HG02973 (cell line): Measurements from ENCODE around the gene TMEM80.
"Not testable (repeated sequence)": the region's sequence is repeated elsewhere in the genome, so short reads cannot be mapped to it uniquely, and the experiment has no call there.

Source experiments
- ATAC-seq: cut with Tn5 transposase; IDR thresholded peaks from one replicate; pipeline ENCODE4 v1.9.1; 2021; ENCODE audit warnings: moderate library complexity; ENCODE audit not compliant: unreplicated experiment

TMEM80 gene

GRCh38 chr11:695538-696248 lies at the start of gene TMEM80:
Gene TMEM80 (plus strand): TSS chr11:695816. CDS start chr11:695828, 12 bp downstream.
- ATAC-seq = peak; percentile 60

- no peak for ATAC-seq
Measured at GRCh38 chr11:646214-646613, 49.4 kb upstream of the TMEM80 start.

DNA sequence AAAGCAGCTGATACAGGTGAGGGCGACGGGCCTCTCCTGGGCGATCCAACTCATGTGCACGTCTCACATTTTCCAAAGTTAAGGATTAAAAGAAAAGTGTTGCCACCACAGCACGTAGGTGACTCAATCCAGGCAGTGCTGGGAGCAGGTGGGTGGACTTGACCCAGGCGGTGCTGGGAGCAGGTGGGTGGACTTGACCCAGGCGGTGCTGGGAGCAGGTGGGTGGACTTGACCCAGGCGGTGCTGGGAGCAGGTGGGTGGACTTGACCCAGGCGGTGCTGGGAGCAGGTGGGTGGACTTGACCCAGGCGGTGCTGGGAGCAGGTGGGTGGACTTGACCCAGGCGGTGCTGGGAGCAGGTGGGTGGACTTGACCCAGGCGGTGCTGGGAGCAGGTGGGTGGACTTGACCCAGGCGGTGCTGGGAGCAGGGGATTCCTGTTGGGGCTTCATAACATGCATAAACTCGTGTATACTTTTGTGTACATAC lies 47.9 kb upstream of the TMEM80 start:
- ATAC-seq = not testable (repeated sequence)

GRCh38 chr11:650482-650881 lies 45.1 kb upstream of the TMEM80 start:
- no peak for ATAC-seq

- not testable (repeated sequence) for ATAC-seq
Measured at GRCh38 chr11:653136-653535, 42.5 kb upstream of the TMEM80 start.

DNA sequence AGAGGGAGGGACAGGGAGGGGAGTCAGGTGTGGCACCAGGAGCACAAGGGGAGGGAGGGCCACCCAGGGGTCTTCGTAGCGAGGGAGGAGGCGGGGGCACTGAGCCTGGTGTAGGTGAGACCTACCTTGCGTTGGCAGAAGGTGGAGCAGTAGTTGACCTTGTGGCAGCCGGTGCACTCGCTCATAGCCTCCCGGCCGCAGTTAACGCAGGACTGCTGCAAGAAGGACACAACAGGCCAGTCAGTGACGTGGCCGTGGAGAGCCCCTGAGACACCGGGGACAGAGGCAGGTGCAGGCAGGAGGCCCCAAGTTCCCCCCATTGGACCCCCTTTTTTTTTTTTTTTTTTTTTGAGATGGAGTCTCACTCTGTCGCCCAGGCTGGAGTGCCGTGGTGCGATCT lies 41.8 kb upstream of the TMEM80 start:
- no peak for ATAC-seq

GRCh38 chr11:654444-654843 lies 41.2 kb upstream of the TMEM80 start:
- ATAC-seq = not testable (repeated sequence)

DNA sequence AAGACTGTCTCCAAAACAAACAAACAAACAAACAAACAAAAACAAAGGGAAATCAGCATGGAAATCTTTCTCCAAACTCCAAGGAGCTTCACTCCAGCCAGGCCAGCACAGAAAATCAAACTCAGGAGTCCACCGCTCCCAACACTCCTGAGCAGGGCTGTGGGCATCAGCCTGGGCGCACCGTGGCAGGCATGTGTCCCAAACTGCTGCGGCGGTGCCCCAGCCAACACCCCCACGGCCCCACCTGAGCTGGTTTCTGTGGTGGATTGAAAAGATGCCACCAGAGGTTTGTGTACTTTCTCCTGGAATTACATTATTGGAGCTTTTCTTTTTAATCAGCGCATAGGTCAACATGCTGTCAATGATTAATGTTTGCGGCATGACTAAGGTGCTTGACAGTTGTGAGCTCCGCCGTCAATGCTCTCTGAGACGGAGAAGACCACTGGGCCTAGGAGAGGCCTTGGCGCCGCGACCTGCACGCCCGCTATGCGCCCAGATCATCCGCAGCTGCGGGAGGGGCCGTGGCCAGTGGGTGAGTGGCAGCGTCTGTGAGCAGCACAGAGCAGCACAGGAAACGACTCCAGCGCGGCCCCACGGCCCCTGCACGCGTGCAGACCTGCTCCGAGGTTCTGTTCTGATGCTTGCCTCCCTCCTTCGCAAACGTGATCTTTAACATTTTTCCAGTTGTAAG lies 40.4 kb upstream of the TMEM80 start:
- ATAC-seq = no peak

DNA sequence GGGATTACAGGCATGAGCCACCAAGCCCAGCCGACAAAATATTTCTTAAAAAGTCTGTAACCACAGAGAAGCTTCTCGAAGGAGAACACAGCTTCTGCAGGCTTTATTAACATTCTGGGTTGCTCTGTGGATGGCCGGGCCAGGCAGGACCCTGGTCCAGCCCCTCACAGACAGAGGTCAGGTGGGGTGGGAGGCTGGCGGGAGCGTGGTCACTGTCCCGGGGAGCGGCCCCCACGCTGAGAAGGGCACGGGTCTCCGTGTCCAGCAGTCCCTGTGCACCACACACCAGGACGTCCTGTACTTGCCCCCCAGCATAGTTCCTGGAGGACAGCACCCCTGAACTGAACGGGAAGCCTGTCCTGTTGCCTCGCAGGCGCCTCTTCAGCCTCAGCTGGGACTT lies 39.2 kb upstream of the TMEM80 start:
- ATAC-seq = no peak

- ATAC-seq = no peak
Measured at GRCh38 chr11:656866-657265, 38.8 kb upstream of the TMEM80 start.

- ATAC-seq = no peak
Measured at GRCh38 chr11:657691-658126, 37.9 kb upstream of the TMEM80 start.

DNA sequence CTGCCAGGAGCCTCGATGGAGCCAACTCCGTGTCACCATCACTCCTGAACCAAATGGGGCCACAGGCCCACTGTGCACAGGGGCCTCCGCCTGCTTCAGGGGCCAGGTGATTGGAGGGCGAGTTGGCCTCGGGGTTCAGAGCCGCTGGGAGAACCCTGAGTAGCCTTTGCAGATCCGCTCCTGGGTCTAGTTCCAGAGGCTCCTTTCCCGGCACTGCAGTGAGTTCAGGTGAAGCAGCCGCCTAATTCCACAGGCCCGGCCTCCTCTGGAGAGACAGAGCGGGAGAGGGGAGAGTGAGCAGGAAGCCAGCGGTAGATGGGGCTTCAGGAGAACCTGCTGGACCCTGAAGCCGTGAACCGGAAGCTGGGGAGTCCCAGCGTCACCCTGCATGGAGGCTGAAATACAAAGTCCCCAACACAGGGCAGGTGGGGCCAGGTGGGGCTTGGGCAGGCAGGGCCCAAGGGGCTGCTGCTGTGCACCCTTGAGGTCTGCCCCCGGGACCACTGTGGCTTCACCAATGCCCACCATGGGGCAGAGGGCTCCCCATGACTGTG lies 36.0 kb upstream of the TMEM80 start:
- no peak for ATAC-seq

- ATAC-seq = no peak
Measured at GRCh38 chr11:660281-660680, 35.3 kb upstream of the TMEM80 start.

DNA sequence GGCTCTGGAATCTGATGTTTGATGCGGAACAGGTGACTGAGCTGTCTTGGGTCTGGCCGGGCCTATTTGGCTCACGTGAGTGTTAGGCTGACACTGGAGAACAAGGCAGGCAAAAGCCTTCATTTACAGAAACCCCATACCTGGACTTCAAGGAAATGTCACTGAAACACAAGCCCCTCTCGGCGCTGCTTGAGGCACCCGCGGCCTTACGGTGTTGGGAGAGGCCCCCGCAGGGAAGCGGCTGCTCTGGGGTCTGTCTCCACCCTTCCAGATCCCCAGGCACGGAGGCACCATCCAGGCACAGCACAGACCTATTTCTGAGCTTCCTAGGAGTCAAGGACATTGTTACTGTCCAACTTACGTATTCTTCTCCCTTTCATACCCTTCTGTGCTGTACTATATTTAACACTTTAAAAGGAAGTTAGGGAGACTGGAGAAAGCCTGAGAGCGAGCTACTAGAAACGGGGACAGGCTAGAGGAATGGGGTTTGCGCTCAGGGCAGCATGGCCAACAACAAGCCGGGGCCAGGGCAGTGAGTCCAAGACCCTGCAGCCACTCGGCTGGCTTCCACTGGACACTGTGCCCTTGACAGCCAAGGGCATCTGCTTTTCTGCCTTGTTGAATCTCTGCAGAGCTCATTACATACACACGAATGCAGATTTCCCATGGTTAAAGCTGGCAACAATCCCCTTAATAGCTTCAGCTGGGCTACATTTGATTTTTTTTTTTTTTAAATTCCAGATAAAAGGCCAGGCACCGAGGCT lies 34.8 kb upstream of the TMEM80 start:
- no peak for ATAC-seq

DNA sequence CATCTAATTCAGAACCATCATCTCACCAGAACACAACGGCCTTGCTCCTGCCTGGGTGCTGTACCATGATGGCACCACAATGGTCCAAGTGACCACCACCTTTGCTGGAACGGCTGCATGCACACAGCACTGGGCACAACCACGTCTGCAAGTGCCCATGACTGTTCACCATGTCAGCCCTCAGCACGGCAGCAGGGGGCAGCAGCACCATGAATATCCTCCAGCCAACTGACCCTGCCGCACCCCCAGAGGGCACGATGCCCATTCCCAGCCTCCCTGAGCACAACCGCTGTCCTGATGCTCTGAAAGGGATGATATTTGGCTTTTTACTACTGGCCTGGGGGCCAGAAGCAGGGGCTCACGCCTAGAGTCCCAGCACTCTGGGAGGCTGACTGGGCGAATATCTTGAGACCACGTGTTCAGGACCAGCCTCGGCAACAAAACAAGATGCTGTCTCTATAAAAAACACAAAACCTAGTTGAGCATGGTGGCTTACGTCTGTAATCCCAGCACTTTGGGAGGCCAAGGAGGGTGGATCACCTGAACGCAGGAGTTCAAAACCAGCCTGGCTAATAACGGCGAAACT lies 32.8 kb upstream of the TMEM80 start:
- no peak for ATAC-seq

DNA sequence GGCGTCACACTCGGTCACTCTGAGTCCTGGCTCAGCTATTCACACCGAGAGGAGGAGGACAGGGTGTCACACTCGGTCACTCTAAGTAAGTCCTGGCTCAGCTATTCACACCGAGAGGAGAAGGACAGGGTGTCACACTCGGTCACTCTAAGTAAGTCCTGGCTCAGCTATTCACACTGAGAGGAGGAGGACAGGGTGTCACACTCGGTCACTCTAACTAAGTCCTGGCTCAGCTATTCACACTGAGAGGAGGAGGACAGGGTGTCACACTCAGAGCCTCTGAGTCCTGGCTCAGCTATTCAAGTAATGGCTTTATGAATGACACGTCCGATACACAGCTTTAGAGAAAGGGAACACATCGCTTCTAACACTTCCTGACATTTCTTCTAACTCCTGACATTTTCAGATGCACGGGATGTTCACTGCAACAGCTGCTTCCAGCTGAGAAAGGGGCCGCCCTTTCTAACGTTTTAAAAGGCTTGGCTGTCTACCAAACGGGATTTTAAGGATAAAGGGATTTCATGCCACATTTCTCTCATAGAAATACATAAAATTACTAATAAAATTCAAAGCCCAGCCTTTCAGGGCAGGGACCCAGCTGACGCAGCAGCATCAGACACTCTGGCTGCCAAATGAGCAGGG lies 30.4 kb upstream of the TMEM80 start:
- ATAC-seq = no peak

- ATAC-seq = no peak
Measured at GRCh38 chr11:665704-666281, 29.8 kb upstream of the TMEM80 start.

DNA sequence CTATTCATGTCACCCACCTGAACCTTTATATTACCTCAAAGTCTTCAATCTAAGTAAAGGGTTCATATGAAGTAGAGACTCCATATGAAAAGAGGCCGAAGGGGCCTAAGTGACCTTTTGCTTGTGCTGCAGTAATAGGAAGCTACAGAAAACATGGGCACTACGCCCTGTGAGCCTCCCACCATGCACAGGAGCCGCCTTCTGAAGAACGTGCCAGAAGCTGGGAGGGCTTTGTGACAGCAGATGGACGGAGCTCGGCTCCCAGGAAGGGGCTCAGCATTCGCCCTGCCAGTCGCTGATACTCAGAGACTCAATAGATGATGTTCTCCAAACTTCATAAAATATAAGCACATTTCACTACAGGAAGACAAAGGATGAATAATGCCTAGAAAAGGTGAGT lies 21.8 kb upstream of the TMEM80 start:
- no peak for ATAC-seq

- ATAC-seq = no peak
Measured at GRCh38 chr11:674406-674805, 21.2 kb upstream of the TMEM80 start.

DNA sequence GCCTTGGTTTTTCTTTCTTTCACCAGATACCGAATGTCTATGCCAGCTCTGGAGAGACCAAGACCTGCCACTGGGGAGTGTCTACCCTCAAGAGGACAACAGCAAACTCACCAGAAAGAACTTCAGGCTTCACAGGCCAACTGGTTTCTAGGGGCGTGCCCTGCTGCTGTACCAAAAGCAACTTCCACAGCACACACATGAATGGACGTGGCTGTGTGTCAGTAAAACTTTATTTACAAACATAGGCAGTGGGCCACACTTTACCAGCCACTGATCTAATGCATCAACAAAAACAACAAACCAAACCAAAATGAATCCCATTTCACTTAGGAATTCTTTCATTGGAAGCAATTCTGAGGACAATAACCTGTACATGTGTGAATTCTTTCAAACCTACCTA lies 17.3 kb upstream of the TMEM80 start:
- no peak for ATAC-seq
